ENCODE data around the gene CHCHD6.

GRCh38 chr3:126881861-126882260, 177.8 kb downstream of the CHCHD6 start:
- TF ChIP-seq CTCF (IDR thresholded peaks at IDR 0.05; ENCODE audit: borderline replicate concordance, extremely low read depth, low read length, poor library complexity, severe bottlenecking), result no peak
- TF ChIP-seq EZH2 (IDR thresholded peaks at IDR 0.05; ENCODE audit: borderline replicate concordance, low read depth, low read length, severe bottlenecking), result no peak

Data from DND-41 (cell line).